Activated CD8-positive, alpha-beta memory T cell treated with anti-CD3 and anti-CD28 coated beads, Interleukin-2, amount 50 U/mL, for 1 hour (primary cell): Measurements from ENCODE around the gene ZBTB42.
A peak's percentile ranks its signal among the peaks of the same experiment; 100 is the strongest.
"Not testable (repeated sequence)": the region's sequence is repeated elsewhere in the genome, so short reads cannot be mapped to it uniquely, and the experiment has no call there.

Source experiments
- DNase-seq: peaks from one replicate; pipeline ENCODE4 v3.0.0-alpha.2; 2020; ENCODE audit errors: extremely low read depth

The ZBTB42 gene

DNA sequence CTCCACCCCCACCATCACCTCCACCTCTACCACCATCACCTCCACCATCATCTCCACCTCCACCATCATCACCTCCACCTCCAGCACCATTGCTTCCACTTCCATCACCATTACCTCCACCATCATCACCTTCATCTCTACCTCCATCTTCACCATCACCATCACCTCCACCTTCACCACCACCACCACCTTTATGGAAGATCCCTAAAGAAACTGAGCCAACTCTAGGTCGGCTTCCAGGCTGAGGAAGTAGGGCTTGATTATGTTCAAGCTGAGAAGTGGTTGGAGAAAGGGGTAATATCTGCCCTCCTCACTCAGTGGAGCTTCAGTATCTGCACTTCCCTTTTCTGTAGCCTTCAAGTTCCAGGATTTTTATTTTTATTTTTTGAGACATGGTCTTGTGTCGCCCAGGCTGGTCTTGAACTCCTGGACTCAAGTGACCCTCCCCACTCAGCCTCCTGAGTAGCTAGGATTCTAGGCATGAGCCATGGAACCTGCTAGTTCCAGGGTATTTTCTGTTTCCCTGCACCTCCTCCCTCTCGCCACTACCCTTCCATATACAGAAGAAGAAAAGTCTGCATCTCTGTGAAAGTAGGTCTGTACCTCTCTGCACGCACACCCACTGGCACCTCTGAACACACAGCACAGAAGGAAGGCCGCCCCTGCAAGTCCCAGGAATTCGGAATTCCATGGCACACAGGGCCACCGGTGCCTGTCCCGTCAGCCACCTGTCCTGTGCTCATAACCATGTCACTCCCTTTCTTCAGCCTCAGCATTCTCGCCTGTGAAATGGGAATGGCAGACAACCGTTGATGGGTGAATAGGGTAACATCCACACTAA, 5.9 kb downstream of the ZBTB42 start:
- no peak for DNase-seq

DNA sequence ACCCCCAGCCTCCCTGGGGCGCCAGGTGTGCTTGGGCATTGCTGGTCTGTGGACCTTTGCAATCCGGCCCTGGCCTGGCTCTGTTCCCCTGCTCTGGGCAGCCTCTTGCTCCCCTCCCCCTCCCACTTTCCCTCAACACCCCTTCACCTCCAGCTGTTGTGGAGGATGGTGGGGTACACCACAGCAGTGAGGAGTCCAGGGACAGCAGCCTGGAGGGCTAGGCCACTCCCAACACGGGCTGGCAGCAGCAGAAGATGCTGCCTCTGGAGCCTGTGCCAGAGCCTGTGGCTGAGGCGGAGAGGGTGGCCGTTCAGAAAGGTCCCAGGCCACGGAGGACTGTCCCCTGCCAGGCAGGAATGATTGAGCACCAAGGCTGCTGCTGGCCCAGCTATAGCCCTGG, 7.6 kb downstream of the ZBTB42 start:
- DNase-seq: no peak

DNA sequence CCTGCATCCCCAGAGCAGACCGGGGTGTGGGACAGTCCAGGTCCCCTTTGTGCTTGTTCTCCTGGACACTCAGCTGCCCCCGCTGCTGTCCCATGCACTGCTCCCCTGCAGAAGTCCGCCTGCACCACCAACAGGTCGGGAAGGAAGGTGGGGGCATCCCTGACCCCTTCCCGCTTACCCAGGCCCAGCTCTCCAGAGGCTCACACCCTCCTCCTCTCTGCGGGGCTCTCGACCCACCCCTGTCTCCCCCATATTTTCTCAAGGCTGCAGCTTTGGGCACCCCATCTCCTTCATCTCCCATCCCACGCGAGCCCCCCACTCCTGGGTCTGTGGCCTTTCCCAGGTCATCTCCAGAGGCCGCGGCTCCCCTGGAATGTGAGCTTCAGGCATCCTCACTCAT, 9.4 kb downstream of the ZBTB42 start:
- DNase-seq: no peak

DNA sequence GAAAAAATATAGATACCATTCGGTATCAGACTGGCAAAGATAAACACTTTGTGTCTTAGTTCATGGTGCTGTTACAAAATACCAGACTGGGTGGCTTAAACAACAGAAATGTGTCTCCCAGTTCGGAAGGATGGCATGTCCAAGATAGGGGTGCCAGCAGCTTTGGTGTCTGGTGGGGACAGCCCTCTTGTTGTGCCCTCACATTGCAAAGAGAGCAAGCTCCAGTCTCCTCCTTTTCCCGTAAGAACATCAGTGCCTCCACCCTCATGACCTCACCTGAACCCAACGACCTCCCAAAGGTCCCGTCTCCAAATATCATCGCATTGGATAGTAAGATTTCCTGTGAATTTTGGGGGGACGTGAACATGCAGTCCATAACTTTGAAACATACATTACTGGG, 12.4 kb downstream of the ZBTB42 start:
- DNase-seq: no peak

DNA sequence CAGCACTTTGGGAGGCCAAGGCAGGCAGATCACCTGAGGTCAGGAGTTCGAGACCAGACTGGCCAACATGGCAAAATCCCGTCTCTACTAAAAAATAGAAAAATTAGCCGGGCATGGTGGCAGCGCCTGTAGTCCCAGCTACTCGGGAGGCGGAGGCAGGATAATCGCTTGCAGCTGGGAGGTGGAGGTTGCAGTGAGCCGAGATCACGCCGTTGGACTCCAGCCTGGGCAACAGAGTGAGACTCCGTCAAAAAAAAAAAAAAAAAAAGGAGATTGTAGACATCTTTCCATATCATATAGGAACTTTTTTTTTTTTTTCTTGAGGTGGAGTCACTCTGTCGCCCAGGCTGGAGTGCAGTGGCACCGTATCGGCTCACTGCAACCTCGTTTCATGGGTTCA, 13.8 kb downstream of the ZBTB42 start:
- DNase-seq: not testable (repeated sequence)

DNA sequence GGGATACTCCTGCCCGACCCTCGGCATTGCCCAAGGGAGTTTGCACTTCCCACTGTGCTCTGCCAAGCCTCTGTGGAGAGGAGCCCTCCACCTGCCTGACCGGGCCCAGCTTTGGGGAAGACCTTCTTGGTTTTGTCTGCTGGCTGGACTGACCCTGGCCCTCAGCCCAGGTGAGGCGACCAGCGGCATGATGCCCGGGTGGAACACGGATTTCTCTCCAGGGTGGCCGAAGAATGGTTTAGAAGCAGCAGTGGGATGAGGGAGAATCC, 15.6 kb downstream of the ZBTB42 start:
- DNase-seq: no peak

DNA sequence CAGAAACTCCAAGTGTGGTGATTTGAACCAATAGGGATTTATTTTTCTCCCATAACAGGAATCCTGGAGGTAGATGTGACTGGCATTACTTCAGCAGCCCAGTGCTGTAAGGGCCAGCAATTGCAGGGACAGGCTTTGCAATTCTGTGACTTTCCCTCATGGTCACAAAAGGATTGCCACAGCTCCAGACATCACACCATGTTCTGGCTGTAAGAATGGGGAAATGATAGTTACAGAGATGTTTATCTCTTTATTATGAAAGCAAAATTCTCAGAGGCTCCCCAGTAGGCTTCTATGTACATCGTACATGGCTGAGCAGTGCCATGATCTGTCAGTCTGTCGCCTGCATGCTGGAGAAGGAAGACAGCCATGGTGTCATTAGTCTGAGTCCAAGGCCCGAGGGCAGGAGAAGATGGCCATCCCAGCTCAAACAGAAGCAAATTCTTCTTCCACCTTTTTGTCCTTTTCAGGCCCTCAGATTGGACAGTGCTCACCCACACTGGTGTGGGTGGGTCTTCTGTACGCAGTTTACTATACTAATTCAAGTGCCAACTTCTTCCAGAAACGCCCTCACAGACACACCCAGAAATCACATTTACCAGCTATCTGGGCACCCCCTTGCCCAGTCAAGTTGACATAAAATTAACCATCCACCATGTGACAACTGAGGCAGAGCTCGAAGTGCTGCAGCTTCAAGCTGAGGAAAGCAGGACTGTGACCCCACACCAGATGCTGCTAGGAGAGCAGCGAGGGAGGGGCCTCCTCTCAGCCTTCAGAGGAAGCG, 17.2 kb downstream of the ZBTB42 start:
- DNase-seq: no peak

DNA sequence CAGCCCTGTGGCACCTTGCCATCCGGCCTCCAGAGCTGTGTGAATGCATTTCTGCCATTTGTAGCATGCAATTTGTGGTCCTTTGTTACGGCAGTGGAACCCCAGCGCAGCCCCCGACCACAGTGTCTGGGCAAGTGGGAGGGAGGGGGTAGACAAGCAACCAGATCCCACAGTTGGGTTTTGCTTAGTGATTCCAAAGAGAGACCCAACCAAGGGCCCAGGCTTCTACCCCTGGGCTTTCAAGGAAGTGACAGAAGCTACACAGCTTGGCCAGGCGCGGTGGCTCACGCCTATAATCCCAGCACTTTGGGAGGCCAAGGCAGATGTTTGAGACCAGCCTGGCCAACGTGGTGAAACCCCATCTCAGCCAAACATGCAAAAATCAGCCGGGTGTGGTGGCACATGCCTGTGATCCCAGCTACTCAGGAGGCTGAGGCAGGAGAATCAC, 17.8 kb downstream of the ZBTB42 start:
- DNase-seq: no peak

DNA sequence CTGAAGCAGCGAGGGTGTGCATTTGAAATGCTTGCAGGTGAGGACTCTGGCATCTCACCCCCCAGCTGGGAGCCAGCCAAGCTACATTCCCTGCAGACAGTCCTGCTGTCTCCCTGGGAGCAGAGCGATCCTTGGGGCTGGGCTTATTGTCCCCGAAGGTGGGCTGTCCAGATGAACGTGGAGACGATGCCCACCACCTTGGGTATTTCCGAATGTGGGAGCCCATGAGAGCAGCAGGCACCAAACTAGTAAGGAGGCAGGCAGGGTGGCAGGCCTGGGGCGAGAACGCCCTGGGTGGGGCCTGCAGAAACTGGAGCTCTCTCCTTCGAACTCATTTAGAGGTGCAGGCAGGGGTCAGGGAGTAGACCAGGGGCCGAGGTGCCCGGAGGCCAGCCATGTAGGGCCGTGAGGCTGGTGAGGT, 18.5 kb downstream of the ZBTB42 start:
- no peak for DNase-seq

DNA sequence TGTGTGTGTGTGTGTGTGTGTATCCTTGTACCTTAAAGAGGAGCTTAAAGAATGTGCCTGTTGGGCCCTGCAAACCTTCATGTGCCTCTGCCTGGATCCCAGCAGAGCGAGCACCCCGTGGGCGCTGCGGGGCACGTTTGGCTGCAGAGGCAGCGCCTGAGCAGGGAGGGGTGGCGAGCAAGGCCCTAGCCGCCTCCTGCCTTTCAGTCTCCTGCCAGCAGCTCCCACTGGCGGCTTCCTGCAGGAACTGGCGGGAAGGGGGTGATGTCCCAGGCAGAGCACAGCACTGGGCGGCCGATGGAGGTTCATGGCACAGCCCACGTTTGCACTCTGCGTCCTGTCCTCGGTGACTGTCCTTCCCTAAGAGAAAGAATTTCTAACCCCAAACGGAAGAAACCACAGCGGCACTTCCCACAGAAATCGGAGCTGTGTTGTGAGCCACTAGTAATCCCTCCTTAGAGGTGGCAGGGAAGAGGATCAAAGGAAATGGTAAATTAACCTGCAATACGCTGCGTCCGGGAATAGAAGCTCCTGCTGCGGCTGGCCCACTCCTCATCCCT, 19.8 kb downstream of the ZBTB42 start:
- DNase-seq: no peak

DNA sequence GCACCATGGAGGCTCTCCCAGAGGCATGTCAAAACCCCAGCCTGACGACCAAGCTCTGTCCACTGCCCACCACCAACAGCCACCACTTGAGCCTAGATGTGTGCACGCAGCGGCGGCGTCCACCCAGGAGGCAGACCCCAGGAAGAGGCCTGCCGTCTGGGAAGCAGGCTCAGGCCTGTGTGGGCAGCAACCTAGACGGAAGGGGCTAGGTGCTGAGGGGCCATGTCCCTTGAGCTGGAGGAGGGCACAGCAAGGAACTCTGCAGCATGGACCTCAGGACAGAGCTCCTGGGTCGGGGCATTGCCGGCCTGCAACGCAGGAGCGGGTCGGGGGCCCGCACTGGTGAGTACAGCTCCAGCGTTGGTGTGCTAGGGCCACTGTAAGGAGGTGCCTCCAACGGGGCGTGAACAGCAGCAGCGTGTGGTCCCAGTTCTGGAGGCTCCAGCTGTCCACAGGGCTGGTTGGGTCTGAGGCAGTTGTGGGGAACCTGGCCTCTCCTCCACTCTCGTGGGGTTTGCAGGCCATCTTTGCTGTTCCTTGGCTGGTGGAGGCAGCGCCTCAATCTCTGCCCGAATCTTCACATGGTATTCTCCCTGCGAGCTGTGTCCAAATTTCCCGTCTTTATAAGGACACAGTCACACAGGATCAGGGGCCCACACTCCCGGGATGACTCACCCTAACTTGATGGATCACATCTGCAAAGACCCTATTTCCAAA, 20.5 kb downstream of the ZBTB42 start:
- no peak for DNase-seq

DNA sequence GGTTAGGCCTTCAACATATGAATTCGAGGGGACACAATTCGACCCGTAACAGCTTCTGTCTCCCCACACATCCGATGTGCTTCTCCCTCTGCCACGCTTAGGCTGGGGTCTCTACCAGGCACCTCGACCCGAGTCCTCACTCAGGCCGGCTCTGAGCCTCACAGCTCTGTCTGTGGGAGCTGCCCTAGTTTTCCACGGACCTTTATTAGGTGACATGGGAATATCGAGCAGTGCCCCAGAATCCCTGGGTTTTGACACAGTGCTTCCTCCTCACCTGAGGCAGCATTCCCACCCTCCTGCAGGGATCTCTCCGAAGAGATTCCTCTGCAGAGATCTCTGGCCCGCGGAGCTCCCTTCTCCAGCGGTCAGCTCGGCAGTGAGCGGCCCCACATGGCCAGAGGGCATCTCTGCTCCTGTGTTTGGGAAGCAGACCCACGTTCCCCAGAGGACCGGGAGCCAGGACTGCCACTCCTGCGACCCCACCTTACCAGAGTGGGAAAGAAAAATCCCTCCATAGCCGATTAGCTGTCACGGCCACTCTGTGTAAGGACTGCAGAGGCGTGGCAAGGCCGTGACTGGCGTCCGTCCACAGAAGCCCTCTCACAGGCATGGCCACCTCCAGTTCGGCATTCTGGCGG, 21.2 kb downstream of the ZBTB42 start:
- no peak for DNase-seq

DNA sequence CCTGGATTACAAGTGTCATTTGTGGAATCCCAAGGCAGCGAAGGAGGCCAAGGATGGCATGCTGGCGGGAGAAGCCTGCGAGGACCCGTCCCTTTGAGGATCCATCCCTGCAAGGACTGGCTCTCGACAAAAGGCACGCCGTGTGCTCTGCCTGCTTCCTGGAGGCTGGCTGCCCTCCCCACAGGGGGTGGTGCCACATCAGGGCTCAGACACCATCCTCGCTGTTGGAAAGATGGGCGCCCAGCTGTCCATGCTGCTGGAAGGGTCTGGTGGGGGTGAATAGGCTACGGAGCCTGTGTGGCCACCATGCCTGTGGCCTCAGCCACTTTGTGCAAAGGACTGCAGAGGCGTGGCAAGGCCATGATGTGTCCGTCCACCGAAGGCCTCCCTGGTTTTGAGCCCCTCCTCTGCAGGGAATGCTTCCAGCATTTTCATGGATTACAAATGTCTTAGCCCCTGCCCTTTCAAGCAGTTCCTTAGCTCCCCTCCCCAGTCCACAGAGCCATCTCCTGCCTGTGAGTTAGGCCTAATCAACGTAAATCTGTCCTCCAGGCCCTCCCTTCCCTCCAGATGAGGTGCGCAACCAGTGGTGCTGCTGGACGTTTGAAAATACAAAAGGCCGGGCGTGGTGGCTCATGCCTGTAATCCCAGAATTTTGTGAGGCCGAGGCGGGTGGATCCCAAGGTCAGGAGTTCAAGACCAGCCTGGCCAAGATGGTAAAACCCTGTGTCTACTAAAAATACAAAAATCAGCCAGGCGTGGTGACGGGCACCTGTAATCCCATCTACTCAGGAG, 22.1 kb downstream of the ZBTB42 start:
- no peak for DNase-seq

DNA sequence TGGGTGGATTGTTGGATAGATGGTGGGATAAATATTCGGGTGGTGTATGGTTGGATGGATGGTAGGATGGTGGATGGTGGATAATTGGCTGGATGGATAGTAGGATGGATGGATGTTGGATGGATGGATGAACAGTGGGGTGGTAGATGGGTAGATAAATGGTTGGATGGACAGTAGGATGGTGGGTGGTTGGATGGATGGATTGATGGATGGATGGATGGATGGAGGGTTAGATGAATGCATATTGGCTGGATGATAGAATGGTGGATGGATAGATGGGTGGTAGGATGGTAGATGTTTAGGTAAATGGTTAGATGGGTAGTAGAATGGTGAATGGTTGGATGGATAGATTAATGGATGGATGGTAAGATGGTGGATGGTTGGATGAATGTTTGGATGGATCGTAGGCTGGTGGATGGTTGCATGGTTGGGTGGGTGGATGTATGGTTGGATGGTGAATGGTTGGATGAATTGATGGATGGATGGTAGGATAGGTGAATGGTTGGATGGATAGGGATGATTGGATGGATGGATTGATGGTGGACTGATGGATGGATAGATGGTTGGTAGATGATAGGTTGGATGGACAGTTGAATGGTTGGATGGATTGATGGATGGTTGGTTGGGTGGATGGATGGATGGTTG, 23.6 kb downstream of the ZBTB42 start:
- DNase-seq: no peak

DNA sequence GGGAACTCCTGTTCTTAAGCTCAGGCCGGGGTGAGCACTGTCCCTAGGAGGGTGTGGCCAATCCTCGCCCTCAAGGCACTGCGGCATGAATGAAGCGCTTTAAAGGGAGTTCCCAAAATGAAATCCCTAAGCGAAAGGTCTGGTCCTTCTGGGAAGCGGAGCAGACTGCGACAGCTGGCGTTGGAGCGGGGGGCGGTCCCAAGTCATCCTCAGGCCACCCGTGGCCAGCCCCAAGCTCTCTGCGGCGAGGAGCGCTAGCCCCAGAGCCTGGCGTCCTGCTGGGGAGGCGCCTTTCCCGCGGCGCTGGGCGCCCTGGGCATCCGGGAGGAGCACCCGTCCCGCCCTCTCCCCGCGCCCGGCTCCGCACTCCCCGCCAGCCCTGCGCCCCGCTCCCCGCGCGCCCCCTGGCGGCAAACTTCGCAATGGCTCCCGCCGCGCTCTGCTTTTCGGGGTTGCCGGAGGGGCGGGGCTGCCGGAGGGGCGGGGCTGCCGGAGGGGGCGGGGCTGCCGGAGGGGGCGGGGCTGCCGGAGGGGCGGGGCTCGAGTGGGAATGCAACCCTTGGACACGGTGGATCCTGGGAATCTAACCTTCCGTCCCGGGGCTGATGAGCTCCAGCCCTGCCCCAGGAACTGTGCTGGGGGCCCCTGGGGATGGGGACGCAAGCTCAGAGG, 25.4 kb downstream of the ZBTB42 start:
- DNase-seq: peak; percentile 68

DNA sequence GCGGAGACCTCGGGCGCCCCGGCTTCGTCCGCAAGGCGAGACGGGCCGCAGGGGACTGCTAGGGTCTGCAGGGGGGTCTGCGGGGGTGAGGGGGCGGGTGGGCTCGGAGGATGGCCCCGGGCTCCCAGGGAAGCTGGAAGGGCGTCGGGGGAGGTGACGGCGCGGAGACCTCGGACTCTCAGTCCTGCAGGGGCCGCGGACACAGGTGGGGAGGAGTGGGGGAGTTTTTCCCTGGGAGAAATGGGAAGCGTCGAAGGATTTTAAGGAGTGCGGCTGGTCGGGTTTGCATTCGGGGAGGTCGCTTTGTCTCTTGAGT, 25.9 kb downstream of the ZBTB42 start:
- no peak for DNase-seq

DNA sequence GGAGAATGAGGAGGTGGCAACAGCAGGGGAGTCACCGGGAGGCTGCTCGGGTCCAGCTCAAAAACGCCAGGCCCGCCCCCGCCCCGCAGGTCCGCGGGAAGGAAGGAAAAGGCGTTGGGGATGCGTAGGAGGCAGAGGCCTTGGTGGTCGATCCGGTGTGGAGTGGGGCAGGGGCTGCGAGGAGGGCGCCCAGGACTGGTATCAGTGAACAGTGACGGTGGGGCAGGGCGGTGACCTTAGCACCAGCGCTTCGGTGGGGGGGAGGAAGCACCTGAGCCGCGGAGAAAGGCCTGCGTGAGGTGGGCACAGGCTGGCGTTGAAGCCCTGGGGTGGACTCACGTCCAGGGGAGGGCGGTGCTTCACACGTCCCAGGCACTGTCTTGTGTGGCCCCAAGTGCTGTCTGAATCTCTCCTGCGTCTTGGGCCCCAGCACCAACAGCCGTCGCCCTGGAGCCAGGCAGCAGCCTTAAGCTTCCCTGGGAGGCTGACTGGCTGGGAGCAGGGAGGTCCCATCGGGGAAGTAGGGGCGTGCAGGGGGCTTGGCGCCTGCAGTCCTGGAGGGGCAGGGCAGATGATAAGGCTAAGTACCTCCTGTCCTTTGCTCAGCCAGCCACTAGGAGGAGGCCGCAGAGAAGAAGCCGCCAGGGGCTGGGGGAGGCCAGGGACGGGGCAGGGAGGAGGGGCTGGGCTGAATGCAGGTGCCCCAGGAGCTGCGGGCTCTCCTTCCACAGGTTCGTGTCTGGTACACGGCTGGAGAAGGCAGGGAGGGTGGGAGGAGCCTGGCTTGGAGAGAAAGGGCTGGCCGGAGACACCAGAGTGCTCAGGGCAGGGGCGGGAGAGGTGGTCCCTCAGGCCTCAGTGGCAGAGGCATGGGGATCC, 26.5 kb downstream of the ZBTB42 start:
- no peak for DNase-seq

DNA sequence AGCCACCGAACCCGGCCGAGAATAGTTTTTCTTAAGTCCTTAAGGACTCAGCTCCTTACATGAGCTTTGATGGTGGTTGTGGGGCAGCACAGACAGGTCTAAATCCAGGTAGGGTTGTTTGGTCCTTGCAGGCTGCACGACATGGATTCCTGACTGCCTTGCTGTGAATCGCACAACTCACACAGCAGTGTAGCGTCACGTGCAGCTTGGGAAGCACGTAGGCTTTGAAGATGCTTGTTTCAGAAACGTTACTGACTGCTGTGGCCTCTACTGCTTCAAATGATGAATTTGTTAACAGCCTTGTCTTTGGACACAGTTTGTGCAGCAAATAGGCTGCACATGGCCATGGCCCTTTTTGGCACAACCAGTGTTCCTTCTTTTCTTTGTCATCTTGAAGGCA, 29.9 kb downstream of the ZBTB42 start:
- no peak for DNase-seq
